IPS-15b (cell line): ENCODE data around the gene AFAP1L2.
"Not testable (repeated sequence)": the region's sequence is repeated elsewhere in the genome, so short reads cannot be mapped to it uniquely, and the experiment has no call there.

Experiments used
- H3K27me3 ChIP-seq: one replicate; pipeline ENCODE4 v1.6.1; 2013; ENCODE audit warnings: low read length; ENCODE audit not compliant: control insufficient read depth, insufficient read depth
- H3K36me3 ChIP-seq: one replicate; pipeline ENCODE4 v1.6.1; 2013; ENCODE audit warnings: low read length; ENCODE audit not compliant: control insufficient read depth, insufficient read depth
- H3K4me1 ChIP-seq: one replicate; pipeline ENCODE4 v1.6.1; 2013; ENCODE audit warnings: mild to moderate bottlenecking, low read length; ENCODE audit not compliant: control insufficient read depth, insufficient read depth
- H3K4me3 ChIP-seq: one replicate; pipeline ENCODE4 v1.5.1; 2013; ENCODE audit warnings: low read depth, low read length
- H3K9ac ChIP-seq: one replicate; pipeline ENCODE4 v1.6.1; 2013; ENCODE audit warnings: low read depth, mild to moderate bottlenecking, low read length
- H3K9me3 ChIP-seq: one replicate; pipeline ENCODE4 v1.6.1; 2013; ENCODE audit warnings: mild to moderate bottlenecking, low read length; ENCODE audit not compliant: control insufficient read depth, insufficient read depth

The AFAP1L2 gene

DNA sequence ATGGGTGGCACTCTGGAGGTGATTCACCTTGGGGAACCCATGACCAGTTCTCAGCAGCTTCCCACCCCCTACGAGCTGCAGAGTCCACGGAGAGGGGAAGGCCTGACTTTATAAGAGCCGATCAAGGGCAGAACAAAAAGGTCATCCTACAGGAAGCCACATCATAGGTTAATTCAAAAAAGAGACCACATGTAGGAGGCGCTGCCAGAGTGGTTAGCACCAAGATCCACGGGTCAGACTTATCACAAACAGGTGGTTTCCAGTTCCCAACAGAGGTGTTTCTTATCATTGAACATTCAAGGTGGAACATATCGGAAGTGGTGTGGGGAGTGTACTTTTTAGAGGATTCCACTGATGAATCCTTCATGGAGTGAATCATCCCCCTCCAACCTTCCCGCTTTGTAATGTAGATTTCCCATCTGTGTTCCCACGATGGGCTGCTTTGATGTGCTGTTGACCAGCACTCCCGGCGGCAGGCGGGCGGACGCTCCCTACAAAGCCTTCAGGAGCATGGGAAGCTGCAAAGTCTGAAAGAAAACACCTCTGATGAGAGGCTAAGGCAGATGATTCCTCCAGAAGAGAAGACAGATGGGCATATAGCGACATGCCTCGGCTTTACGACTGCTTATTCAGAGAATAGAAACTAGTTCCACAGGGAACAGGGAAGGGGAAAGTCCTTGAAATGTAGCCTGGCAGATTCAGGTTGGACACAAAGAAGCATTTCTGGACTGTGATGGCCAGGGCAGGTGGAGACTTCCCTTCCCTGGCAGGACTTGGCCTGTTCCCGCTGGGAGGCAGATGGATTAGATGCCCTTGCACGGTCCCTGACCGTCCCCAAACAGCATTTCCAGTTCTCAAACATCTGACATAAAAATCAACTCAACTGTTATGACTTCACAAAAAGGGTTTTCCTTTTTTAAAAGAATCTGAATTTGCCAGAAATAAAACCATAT, 66.5 kb downstream of the AFAP1L2 start:
- Histone ChIP-seq H3K9ac (no peak overlapping the region), H3K27me3 (peaks cover 7% of the 10 kb centered on the region), H3K4me3 (no peak overlapping the region), H3K36me3 (no peaks in the 10 kb centered on the region), H3K4me1 (peaks cover 7% of the 10 kb centered on the region), H3K9me3 (no peaks in the 10 kb centered on the region)

DNA sequence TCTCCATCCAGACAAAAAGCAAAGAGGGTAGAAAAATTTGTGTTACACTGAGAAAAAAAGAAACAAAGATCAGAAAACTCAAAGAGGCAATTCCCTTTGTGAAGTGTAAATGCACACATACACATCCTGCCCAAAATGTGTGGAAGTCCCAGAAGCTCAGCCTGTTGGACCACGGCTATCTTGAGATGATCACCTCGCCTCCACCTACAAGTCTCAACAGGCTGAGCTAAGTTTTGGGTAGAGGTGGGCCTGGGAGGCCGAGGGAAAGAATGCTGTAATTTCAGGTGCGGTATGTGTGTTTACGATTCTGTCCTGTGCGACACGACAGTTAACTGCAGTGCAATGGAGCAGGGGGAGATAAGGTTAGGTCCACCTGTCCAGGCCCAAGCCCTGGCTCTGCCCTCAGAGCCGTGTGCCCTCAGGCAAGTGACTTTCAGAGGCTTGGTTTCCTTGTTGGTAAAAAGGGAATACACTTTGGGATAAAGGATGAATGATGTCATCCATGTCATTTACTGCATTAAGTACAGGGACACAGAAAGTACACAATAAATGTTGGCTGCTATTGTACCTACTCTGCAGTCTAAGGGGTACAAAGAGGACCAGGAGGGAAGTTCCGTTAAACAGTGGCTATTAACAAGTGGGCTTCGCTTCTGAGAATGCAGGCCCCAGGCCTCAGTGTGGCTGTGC, 67.3 kb downstream of the AFAP1L2 start:
- peaks cover 7% of the 10 kb centered on the region for H3K27me3 ChIP-seq
- no peak overlapping the region for H3K4me3 ChIP-seq
- no peak overlapping the region for H3K9ac ChIP-seq
- H3K4me1 ChIP-seq, result peaks cover 7% of the 10 kb centered on the region
- no peaks in the 10 kb centered on the region for H3K36me3 ChIP-seq
- no peaks in the 10 kb centered on the region for H3K9me3 ChIP-seq

DNA sequence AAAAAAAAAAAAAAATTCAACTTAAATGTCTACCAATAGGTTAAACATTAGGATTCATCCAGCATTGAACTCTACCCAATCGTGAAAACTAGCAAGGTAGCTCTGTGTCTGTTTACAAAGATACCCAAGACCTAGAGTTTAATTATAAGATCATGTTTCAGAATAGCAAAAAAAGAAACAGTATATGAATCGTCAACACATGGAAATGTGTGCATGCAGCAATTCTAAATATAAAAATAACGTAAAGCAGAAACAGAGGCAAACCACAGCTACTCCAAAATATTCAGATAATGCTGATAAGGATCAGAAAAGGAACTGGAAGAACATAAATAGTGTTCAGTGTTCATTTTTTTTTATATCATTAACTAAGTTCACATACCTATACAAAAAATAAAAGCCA, 68.7 kb downstream of the AFAP1L2 start:
- no peak overlapping the region for H3K9ac ChIP-seq
- peaks cover 7% of the 10 kb centered on the region for H3K4me1 ChIP-seq
- H3K4me3 ChIP-seq, result no peak overlapping the region
- no peaks in the 10 kb centered on the region for H3K36me3 ChIP-seq
- no peaks in the 10 kb centered on the region for H3K9me3 ChIP-seq
- peaks cover 7% of the 10 kb centered on the region for H3K27me3 ChIP-seq

DNA sequence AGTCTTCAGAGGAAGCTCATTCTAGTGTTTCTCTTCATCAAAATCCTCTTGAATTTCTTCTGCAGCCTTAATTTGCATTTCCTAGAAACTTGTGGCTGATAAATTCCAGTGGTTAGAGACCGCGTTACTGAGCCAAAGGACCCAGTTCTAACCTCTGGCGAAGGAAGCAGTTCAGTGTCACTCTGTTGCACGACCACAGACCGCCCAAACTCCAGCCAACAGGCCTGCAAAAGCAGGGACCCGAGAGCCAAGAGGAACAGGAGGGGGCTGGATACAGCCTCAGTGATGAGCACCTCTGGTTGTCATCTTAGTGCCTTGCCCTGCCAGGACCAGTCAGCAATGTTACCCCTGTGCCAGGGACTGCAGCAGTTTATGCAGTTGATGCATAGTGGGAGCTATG, 70.0 kb downstream of the AFAP1L2 start:
- H3K4me1 ChIP-seq, result peaks cover 7% of the 10 kb centered on the region
- no peak overlapping the region for H3K9ac ChIP-seq
- no peaks in the 10 kb centered on the region for H3K36me3 ChIP-seq
- H3K4me3 ChIP-seq, result no peak overlapping the region
- peaks cover 7% of the 10 kb centered on the region for H3K27me3 ChIP-seq
- H3K9me3 ChIP-seq, result no peaks in the 10 kb centered on the region

DNA sequence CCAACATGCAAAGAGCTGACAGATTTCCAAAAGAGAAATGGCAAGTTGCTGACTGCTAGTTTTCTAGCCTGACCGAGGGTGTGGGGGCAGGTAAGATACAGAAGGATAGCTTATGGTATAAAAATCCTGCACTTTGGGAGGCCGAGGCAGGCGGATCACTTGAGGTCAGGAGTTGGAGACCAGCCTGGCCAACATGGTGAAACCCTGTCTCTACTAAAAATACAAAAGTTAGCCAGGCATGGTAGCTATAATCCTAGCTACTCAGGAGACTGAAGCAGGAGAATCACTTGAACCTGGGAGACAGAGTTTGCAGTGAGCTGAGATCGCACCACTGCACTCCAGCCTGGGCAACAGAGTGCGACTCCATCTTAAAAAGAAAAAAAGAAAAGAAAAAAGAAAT, 70.9 kb downstream of the AFAP1L2 start:
- H3K9ac ChIP-seq, H3K27me3 ChIP-seq, H3K36me3 ChIP-seq, H3K4me3 ChIP-seq, H3K9me3 ChIP-seq, H3K4me1 ChIP-seq: not testable (repeated sequence)

DNA sequence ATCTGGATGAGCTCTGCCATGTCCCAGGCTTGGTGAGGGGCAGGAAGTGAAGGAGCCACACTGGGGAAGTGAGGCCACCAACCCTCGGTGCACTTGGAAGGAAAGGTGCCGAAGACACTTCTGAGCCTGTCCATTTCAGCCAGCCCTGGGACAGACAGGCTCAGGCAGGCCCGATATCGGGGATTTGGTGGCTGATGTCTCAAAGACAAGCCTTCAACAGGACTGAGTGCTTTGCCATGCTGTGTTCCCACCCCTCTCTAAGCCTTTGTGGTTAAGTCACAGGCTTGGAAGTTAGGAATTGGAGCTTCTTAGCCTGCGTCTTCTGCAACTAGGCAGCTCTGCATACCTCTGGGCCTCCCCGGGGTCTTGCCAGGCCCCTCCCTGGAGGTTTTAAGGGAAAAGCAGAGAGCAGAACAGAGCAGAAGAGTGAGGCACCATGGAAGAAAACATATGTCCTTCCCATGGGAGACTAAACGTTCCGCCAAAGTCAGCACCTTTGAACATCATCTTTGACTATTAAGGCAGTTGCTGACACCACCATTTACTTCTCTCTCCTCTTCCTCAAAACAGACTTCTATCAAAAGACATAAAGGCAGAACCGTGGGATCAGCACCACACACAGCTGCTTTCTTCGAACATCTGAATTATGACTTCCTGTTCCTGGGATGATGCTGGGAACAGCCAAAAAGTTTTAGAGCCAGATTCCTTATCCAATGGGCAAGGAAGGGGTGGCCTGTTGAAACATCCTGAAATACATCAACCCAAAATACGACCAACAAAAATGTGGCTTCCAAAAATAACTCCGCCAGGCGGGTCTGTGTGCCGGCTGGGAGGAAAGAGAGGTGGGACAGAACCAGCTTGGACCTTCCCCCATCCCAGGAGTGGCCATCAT, 71.8 kb downstream of the AFAP1L2 start:
- Histone ChIP-seq H3K4me1 (peaks cover 4% of the 10 kb centered on the region), H3K36me3 (no peaks in the 10 kb centered on the region), H3K27me3 (peaks cover 7% of the 10 kb centered on the region), H3K9me3 (no peaks in the 10 kb centered on the region), H3K9ac (no peak overlapping the region), H3K4me3 (no peak overlapping the region)

DNA sequence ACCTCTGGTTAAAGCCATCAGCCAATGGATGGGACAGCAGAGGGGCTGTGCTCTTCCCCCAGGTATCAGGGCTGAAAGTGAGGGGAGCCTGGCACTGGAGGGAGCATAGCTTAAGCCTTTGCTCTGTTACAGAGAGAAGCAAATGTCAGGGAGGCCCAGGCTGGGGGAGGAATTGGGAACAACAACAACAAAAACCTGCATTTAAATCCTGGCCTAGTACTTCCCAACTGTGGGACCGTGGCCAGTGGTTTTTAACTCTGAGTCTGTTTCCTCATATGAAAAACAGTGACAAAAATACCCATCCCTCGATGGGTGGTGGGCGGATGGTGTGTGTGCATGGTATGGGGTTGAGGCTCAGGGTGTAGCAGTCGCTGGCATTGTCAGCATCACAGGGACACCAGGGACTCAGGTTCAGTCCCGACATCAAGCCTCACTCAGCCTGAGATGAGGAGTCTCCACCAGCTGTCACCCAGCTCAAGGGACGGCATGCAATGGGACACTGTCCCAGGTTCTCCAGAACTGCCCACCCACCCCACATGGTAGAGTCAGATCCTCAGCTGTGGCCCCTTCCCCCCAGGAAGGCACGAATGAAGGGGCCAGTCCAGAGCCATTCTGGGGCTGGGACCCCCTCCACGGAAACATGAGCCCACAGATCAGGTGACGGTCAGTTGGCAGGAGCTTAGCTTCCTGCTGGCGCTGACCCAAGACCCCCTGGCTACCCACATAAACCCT, 74.5 kb downstream of the AFAP1L2 start:
- no peaks in the 10 kb centered on the region for H3K9me3 ChIP-seq
- no peak overlapping the region for H3K4me3 ChIP-seq
- no peaks in the 10 kb centered on the region for H3K27me3 ChIP-seq
- H3K9ac ChIP-seq, result no peak overlapping the region
- no peaks in the 10 kb centered on the region for H3K36me3 ChIP-seq
- no peaks in the 10 kb centered on the region for H3K4me1 ChIP-seq

DNA sequence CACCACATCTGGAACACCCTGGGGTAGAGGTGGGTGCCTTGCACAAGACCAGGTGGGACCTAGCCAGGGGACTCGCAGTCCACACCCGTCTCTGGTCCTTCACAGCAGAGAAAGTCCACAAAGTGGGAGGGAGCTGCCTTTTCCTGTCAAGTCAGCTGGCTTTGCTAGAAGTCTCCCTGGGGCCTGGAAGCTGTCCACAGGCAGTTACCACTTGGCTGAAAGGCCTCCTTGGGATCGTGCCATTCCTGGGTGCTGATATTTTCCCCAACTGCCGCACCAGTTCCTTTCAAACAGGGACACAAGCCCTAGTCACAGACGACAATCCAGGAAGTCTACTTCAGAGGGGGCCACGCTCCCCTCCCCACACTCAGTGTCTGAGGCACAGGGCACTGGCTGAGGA, 75.4 kb downstream of the AFAP1L2 start:
- no peak overlapping the region for H3K4me3 ChIP-seq
- no peak overlapping the region for H3K9ac ChIP-seq
- H3K4me1 ChIP-seq, result no peaks in the 10 kb centered on the region
- no peaks in the 10 kb centered on the region for H3K9me3 ChIP-seq
- H3K27me3 ChIP-seq, result no peaks in the 10 kb centered on the region
- no peaks in the 10 kb centered on the region for H3K36me3 ChIP-seq

DNA sequence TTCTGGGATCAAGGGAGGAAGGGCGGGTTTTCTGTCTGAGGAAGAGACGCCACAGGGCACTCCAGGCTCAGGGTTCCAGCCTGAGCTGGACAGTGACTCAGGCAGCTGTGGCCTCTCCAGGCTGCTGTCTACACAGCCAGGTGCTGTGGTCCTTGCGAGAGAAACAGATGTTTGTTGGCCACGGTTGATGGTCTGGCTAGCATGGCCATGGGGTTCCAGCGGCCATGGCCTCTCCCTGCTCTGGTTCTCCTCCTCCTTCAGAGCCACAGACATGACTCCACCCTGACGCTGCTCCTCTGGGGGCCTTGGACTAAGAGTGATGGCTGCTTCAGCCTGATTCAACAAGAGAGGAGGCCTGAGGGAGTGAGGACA, 75.9 kb downstream of the AFAP1L2 start:
- Histone ChIP-seq H3K27me3 (no peaks in the 10 kb centered on the region), H3K36me3 (no peaks in the 10 kb centered on the region), H3K4me3 (no peak overlapping the region), H3K9ac (no peak overlapping the region), H3K9me3 (no peaks in the 10 kb centered on the region), H3K4me1 (no peaks in the 10 kb centered on the region)

DNA sequence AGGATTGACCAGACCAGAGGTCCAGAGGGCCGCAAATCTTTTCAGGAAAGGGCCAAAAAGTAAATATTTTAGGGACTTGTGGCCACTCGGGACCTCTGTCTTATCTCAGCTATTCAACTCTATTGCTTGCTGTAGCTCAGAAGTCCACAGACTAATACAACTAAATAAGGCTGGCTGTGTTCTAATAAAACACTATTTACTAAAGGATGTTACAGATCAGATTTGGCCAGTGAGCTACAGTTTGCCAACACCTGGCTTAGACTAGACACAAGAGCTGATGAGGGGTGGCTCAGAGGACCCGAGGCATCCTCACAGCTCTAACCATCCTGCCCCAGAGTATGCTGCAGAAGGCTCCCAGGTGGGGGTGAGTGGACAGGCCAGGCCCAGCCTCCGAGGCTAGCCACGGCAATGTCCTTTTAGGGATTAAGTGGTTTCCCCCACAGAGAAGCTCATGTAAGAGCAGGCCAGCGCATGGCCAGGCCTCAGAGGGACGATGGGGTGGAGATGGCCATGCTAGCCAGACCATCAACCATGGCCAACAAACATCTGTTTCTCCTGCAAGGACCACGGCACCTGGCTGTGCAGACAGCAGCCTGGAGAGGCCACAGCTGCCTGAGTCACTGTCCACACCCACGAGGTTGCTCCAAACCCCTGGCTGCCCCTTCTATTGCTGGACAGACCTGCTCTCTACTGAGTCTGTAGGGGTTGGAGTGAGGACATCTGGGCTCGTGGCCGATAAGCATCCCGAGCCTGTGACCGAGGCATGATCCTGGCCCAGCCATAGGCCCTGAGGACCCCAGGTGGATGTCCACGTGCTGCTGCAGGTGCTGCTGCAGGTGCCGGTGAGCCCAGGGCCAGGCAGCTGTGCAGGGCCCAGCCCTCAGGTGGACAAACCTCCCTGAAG, 76.5 kb downstream of the AFAP1L2 start:
- Histone ChIP-seq H3K27me3 (no peaks in the 10 kb centered on the region), H3K4me1 (no peaks in the 10 kb centered on the region), H3K4me3 (no peak overlapping the region), H3K36me3 (no peaks in the 10 kb centered on the region), H3K9ac (no peak overlapping the region), H3K9me3 (no peaks in the 10 kb centered on the region)
